ENCODE data around the gene GNA15. TPM values are rescaled to one million over a fixed set of nuclear protein-coding genes. Genes with fewer than 3 reads are reported as not detected.

Gene GNA15
- total RNA-seq, 2 experiments from 2014 or later = 22.8 to 23.6 TPM

DNA sequence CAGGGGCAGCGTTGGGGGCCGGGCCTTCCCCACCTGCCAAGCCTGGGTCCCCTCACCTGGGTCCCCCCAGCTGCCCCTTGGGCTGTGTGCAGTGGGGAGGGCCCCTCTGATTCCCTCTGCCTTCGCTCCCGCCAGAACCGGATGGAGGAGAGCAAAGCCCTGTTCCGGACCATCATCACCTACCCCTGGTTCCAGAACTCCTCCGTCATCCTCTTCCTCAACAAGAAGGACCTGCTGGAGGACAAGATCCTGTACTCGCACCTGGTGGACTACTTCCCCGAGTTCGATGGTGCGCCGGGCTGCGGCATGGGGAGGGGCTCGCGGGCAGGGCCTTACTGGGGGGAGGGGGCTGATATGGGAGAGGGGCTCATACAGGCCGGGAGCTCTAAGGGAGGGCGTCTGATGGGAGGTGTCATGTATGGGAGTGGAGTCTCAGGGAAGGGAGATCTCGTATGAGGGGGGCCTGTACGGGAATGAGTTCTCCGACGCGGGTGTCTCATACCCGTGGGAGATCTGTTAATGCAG is 16.7 kb upstream of the GNA15 start:
- no peak for DNase-seq
- Mint-ChIP-seq H3K4me1 (no peaks in the 10 kb centered on the region), H3K36me3 (ENCODE audit: low read depth) (no peaks in the 10 kb centered on the region), H3K4me3 (no peak overlapping the region), H3K27me3 (no peaks in the 10 kb centered on the region), H3K27ac (no peak overlapping the region), H3K9me3 (no peaks in the 10 kb centered on the region)
- POLR2A ChIA-PET = no interaction called here
- CTCF ChIA-PET = no interaction called here

- H3K27ac Mint-ChIP-seq = no peak overlapping the region
- H3K4me3 Mint-ChIP-seq = no peak overlapping the region
- CTCF ChIA-PET = interaction anchor here (0.9 kb wide), 1 partner anchor 16 kb away, joined by 3 read pairs; no protein-coding TSS in a partner anchor
- no peaks in the 10 kb centered on the region for H3K9me3 Mint-ChIP-seq
- H3K27me3 Mint-ChIP-seq = peaks cover 5% of the 10 kb centered on the region
- H3K4me1 Mint-ChIP-seq = peaks cover 2% of the 10 kb centered on the region
- H3K36me3 Mint-ChIP-seq (ENCODE audit: low read depth) = no peaks in the 10 kb centered on the region
- no peak for DNase-seq
- POLR2A ChIA-PET = no interaction called here
These were observed 16.0 kb upstream of the GNA15 start for GRCh38 chr19:3119693-3120380.

DNA sequence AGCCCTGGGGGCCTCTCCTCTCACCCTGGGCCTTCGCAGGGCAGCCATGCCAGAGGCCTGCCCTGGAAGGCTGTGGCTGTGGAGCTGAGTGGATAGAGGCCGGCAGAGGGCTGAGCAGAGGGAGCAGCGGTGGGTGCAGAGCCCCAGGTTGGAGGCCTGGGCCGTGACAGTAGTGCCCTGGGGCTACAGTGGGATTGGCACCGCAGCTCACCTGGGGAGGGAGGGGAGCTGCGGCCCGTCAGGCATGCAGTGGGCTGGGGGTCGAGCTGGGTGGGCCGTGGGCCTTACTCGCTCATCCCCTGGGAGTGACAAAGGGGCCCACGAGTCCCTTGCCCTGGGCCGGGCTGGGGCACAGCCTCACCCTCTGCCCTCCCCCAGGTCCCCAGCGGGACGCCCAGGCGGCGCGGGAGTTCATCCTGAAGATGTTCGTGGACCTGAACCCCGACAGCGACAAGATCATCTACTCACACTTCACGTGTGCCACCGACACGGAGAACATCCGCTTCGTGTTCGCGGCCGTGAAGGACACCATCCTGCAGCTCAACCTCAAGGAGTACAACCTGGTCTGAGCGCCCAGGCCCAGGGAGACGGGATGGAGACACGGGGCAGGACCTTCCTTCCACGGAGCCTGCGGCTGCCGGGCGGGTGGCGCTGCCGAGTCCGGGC is 15.1 kb upstream of the GNA15 start:
- no peak overlapping the region for H3K27ac Mint-ChIP-seq
- DNase-seq = no peak
- no peak overlapping the region for H3K4me3 Mint-ChIP-seq
- no peaks in the 10 kb centered on the region for H3K9me3 Mint-ChIP-seq
- ChIA-PET POLR2A (no interaction called here), CTCF (interaction anchor here (0.7 to 0.9 kb wide), 2 partner anchors 17 to 298 kb away, joined by 3 to 4 read pairs; no protein-coding TSS in a partner anchor)
- peaks cover 5% of the 10 kb centered on the region for H3K27me3 Mint-ChIP-seq
- no peaks in the 10 kb centered on the region for H3K36me3 Mint-ChIP-seq (ENCODE audit: low read depth)
- peaks cover 6% of the 10 kb centered on the region for H3K4me1 Mint-ChIP-seq

- POLR2A ChIA-PET = no interaction called here
- Mint-ChIP-seq H3K27me3 (peaks cover 5% of the 10 kb centered on the region), H3K36me3 (ENCODE audit: low read depth) (no peaks in the 10 kb centered on the region), H3K4me3 (no peak overlapping the region), H3K27ac (no peak overlapping the region), H3K4me1 (peaks cover 9% of the 10 kb centered on the region), H3K9me3 (no peaks in the 10 kb centered on the region)
- CTCF ChIA-PET = interaction anchor here (0.7 kb wide), 1 partner anchor 298 kb away, joined by 4 read pairs; no protein-coding TSS in a partner anchor
- DNase-seq = no peak
These were observed 14.4 kb upstream of the GNA15 start for GRCh38 chr19:3121396-3121795.

- peaks cover 5% of the 10 kb centered on the region for H3K27me3 Mint-ChIP-seq
- DNase-seq = no peak
- ChIA-PET POLR2A (no interaction called here), CTCF (no interaction called here)
- H3K36me3 Mint-ChIP-seq (ENCODE audit: low read depth) = no peaks in the 10 kb centered on the region
- no peaks in the 10 kb centered on the region for H3K9me3 Mint-ChIP-seq
- H3K4me3 Mint-ChIP-seq = no peak overlapping the region
- peaks cover 9% of the 10 kb centered on the region for H3K4me1 Mint-ChIP-seq
- H3K27ac Mint-ChIP-seq = no peak overlapping the region
These were observed 13.9 kb upstream of the GNA15 start for GRCh38 chr19:3121821-3122511.

- no peaks in the 10 kb centered on the region for H3K9me3 Mint-ChIP-seq
- no peak for DNase-seq
- ChIA-PET POLR2A (no interaction called here), CTCF (no interaction called here)
- peaks cover 5% of the 10 kb centered on the region for H3K27me3 Mint-ChIP-seq
- no peak overlapping the region for H3K4me3 Mint-ChIP-seq
- H3K4me1 Mint-ChIP-seq = peaks cover 9% of the 10 kb centered on the region
- no peaks in the 10 kb centered on the region for H3K36me3 Mint-ChIP-seq (ENCODE audit: low read depth)
- no peak overlapping the region for H3K27ac Mint-ChIP-seq
These were observed 13.3 kb upstream of the GNA15 start for GRCh38 chr19:3122512-3122870.

DNA sequence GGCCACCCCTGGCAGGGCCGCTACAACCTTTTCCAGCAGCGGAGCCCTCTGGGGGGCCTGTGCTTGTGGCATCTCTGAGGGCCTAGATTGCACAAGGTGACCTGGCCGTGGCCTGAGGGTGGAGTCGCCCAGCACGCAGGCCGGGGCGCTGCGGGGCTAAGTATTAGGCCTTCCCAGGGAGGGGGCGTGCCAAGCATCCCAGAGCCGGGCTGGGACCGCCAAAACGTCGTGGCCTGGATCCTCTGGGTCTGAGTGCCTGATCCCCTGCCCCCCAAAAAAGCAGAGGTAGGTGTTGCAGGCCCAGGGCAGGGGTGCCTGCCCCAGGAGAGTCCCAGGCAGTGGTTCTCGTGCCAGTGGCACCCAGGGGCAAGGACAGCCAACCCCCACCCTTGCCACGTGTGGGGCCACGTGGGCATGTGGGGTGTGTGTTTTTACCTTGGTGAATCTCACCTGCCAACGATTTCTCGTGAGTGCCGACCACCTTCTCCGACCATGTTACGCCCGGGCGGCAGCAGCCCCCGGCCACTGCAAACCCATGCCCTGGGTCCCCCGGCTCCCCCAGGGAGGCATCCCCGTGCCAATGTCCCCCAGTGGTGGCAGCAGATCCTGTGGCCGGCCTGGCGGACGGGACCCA is 12.6 kb upstream of the GNA15 start:
- H3K27me3 Mint-ChIP-seq = peaks cover 5% of the 10 kb centered on the region
- ChIA-PET CTCF (no interaction called here), POLR2A (no interaction called here)
- H3K9me3 Mint-ChIP-seq = no peaks in the 10 kb centered on the region
- H3K4me1 Mint-ChIP-seq = peaks cover 9% of the 10 kb centered on the region
- no peaks in the 10 kb centered on the region for H3K36me3 Mint-ChIP-seq (ENCODE audit: low read depth)
- no peak overlapping the region for H3K27ac Mint-ChIP-seq
- no peak for DNase-seq
- no peak overlapping the region for H3K4me3 Mint-ChIP-seq

GRCh38 chr19:3123956-3124355 is 11.9 kb upstream of the GNA15 start:
- Mint-ChIP-seq H3K4me3 (no peak overlapping the region), H3K4me1 (peaks cover 10% of the 10 kb centered on the region), H3K36me3 (ENCODE audit: low read depth) (no peaks in the 10 kb centered on the region), H3K27ac (no peak overlapping the region), H3K27me3 (peaks cover 5% of the 10 kb centered on the region), H3K9me3 (no peaks in the 10 kb centered on the region)
- CTCF ChIA-PET = interaction anchor here (0.7 to 1.5 kb wide), 2 partner anchors 15 to 20 kb away, joined by 3 to 4 read pairs; no protein-coding TSS in a partner anchor
- POLR2A ChIA-PET = no interaction called here
- DNase-seq = no peak

DNA sequence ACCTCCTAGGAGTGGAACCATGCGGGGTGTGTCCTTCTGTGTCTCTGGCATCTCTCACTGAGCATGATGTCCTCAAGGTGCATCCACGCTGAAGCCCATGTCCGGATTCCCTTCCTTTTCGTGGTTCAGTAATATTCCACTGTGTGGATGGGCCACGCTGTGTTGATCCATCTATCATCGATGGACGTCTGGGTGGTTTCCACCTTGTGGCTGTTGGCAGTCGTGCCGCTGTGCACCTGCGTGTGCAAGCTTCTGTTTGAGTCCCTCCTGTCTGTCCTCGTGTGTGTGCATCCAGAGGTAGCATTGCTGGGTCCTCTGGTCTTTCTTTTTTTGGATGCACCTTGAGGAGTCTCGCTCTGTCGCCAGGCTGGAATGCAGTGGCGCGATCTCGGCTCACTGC is 11.2 kb upstream of the GNA15 start:
- CTCF ChIA-PET = interaction anchor here (0.6 to 3.2 kb wide), 5 partner anchors 9 to 21 kb away, joined by 3 to 11 read pairs (median 3); no protein-coding TSS in a partner anchor
- no peak overlapping the region for H3K4me3 Mint-ChIP-seq
- peaks cover 5% of the 10 kb centered on the region for H3K27me3 Mint-ChIP-seq
- no peak for DNase-seq
- H3K36me3 Mint-ChIP-seq (ENCODE audit: low read depth) = no peaks in the 10 kb centered on the region
- H3K9me3 Mint-ChIP-seq = no peaks in the 10 kb centered on the region
- POLR2A ChIA-PET = no interaction called here
- peaks cover 16% of the 10 kb centered on the region for H3K4me1 Mint-ChIP-seq
- H3K27ac Mint-ChIP-seq = no peak overlapping the region

DNA sequence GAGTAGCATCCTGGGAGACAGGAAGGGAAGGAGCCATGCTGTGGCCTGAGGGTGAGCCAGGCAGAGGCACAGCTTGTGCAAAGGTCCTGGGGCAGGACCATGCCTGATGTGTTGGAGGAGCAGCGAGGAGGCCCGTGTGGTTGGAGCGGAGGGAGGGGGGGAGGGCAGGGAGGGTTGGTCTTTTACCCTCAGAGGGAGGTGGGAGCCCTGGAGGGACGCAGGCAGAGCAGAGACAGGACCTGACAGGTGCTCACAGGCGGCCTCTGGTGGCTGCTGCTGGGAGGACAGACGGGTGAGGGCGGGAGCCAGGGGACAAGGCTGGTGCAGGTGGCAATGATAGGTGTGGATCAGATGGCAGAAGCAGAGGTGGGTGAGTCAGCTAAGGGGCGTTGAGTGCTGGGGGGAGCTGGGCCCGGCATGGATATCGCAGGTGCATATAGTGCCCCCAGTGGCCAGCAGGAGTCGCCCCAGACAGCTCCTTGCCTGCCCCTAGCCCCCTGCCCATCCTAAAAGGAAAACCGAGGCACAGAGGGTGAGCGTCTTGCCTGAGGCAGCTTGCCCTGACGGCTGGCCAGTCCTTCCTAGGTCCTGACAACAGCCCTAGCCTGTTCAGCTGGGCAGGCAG is 9.8 kb upstream of the GNA15 start:
- no peak overlapping the region for H3K4me3 Mint-ChIP-seq
- ChIA-PET POLR2A (no interaction called here), CTCF (interaction anchor here (0.6 to 4.1 kb wide), 7 partner anchors 9 to 175 kb away, joined by 3 to 23 read pairs (median 5); no protein-coding TSS in a partner anchor)
- H3K27ac Mint-ChIP-seq = no peak overlapping the region
- H3K4me1 Mint-ChIP-seq = peaks cover 18% of the 10 kb centered on the region
- peak; percentile 87 for DNase-seq
- peaks cover 5% of the 10 kb centered on the region for H3K27me3 Mint-ChIP-seq
- H3K9me3 Mint-ChIP-seq = no peaks in the 10 kb centered on the region
- no peaks in the 10 kb centered on the region for H3K36me3 Mint-ChIP-seq (ENCODE audit: low read depth)

- DNase-seq = peak; percentile 33
- Mint-ChIP-seq H3K4me3 (no peak overlapping the region), H3K27ac (no peak overlapping the region), H3K9me3 (no peaks in the 10 kb centered on the region), H3K27me3 (peaks cover 5% of the 10 kb centered on the region), H3K36me3 (ENCODE audit: low read depth) (no peaks in the 10 kb centered on the region), H3K4me1 (peaks cover 41% of the 10 kb centered on the region)
- CTCF ChIA-PET = interaction anchor here (0.6 to 4.1 kb wide), 12 partner anchors 10 to 185 kb away, joined by 3 to 23 read pairs (median 4); no protein-coding TSS in a partner anchor
- POLR2A ChIA-PET = interaction anchor here (0.6 kb wide), 1 partner anchor 22 kb away, joined by 3 read pairs; no protein-coding TSS in a partner anchor
These were observed 6.7 kb upstream of the GNA15 start for GRCh38 chr19:3129112-3129511.

GRCh38 chr19:3131168-3131567 is 4.7 kb upstream of the GNA15 start:
- H3K4me1 Mint-ChIP-seq = peaks cover 40% of the 10 kb centered on the region
- no peaks in the 10 kb centered on the region for H3K27me3 Mint-ChIP-seq
- no peaks in the 10 kb centered on the region for H3K36me3 Mint-ChIP-seq (ENCODE audit: low read depth)
- POLR2A ChIA-PET = no interaction called here
- CTCF ChIA-PET = interaction anchor here (0.6 to 1.5 kb wide), 5 partner anchors 15 to 33 kb away, joined by 3 to 5 read pairs (median 4); no protein-coding TSS in a partner anchor
- peak; percentile 27 for DNase-seq
- H3K9me3 Mint-ChIP-seq = no peaks in the 10 kb centered on the region
- H3K4me3 Mint-ChIP-seq = no peak overlapping the region
- peak overlapping the region; percentile 82 for H3K27ac Mint-ChIP-seq
